Activated CD4-positive, alpha-beta T cell treated with anti-CD3 and anti-CD28 coated beads for 36 hours (primary cell): ENCODE data around the gene ZEB2. TPM values are rescaled to one million over a fixed set of nuclear protein-coding genes. Genes with fewer than 3 reads are reported as not detected.

ENCODE experiments used
- ATAC-seq: fragments of 200-7000 bp; cut with Tn5 transposase; one replicate; pipeline ENCODE4 v1.10.0; 2021; ENCODE audit warnings: mild to moderate bottlenecking, moderate library complexity
- CTCF ChIA-PET: fragments of 350-600 bp; sonication (Branson Sonifier 250); formaldehyde crosslinking; loops from one replicate; lab custom pipeline; 2021; ENCODE audit warnings: antibody characterized with exemption; lab: Charles Lee
- POLR2A ChIA-PET: fragments of 350-600 bp; sonication (Branson Sonifier 250); formaldehyde crosslinking; loops from one replicate; lab custom pipeline; 2021; ENCODE audit warnings: antibody characterized with exemption, inconsistent platforms; lab: Charles Lee
- DNase-seq: peaks from one replicate; pipeline ENCODE4 v3.0.0-alpha.2; 2020
- H3K27ac Mint-ChIP-seq: one replicate; pipeline ENCODE4 v1.8.0; 2021; ENCODE audit warnings: mixed read lengths
- H3K27me3 Mint-ChIP-seq: one replicate; pipeline ENCODE4 v1.8.0; 2021; ENCODE audit warnings: mixed read lengths
- H3K36me3 Mint-ChIP-seq: one replicate; pipeline ENCODE4 v1.8.0; 2021; ENCODE audit warnings: low read depth, mixed read lengths
- H3K4me1 Mint-ChIP-seq: one replicate; pipeline ENCODE4 v1.8.0; 2021; ENCODE audit warnings: mixed read lengths
- H3K4me3 Mint-ChIP-seq: one replicate; pipeline ENCODE4 v1.8.0; 2021; ENCODE audit warnings: mild to moderate bottlenecking, moderate library complexity, mixed read lengths
- H3K9me3 Mint-ChIP-seq: one replicate; pipeline ENCODE4 v1.8.0; 2021; ENCODE audit warnings: low read depth, mixed read lengths
- intact Hi-C, 2 experiments: fragments of 100-400 bp; cut with DNase I in 1 of 2; cut with micrococcal nuclease in 1 of 2; formaldehyde crosslinking; loops; one replicate each; pipeline versions ENCODE4 v1.14.2 to v1.15.1; 2022 to 2024; cut with DNase I, micrococcal nuclease
- total RNA-seq, 2 experiments: library from RNA; stranded (reverse); gene quantifications; one replicate each; pipeline ENCODE4 v1.2.3, GENCODE V29; 2021

ZEB2 gene
- total RNA-seq, 2 experiments from 2014 or later, result 7.0 to 7.5 TPM

- Mint-ChIP-seq H3K9me3 (no peaks in the 10 kb centered on the region), H3K27me3 (no peaks in the 10 kb centered on the region), H3K4me1 (peaks cover 4% of the 10 kb centered on the region), H3K27ac (no peak overlapping the region), H3K36me3 (no peaks in the 10 kb centered on the region), H3K4me3 (no peak overlapping the region)
- intact Hi-C loops, result no loop called here
- ChIA-PET POLR2A (no interaction called here), CTCF (interaction anchor here (1.3 kb wide), 1 partner anchor 9 kb away, joined by 3 read pairs; no protein-coding TSS in a partner anchor)
- ATAC-seq, result no peak
- DNase-seq, result no peak
Measured at GRCh38 chr2:144477281-144477956, 42.5 kb downstream of the ZEB2 start.

- Mint-ChIP-seq H3K27ac (no peak overlapping the region), H3K36me3 (no peaks in the 10 kb centered on the region), H3K4me1 (peaks cover 2% of the 10 kb centered on the region), H3K4me3 (no peak overlapping the region), H3K9me3 (no peaks in the 10 kb centered on the region), H3K27me3 (no peaks in the 10 kb centered on the region)
- CTCF ChIA-PET, result no interaction called here
- DNase-seq (no peak), ATAC-seq (no peak)
- intact Hi-C loops, result no loop called here
- POLR2A ChIA-PET, result no interaction called here
Measured at GRCh38 chr2:144476682-144477081, 43.2 kb downstream of the ZEB2 start.

- Mint-ChIP-seq H3K4me3 (no peak overlapping the region), H3K27me3 (no peaks in the 10 kb centered on the region), H3K4me1 (peaks cover 10% of the 10 kb centered on the region), H3K27ac (no peak overlapping the region), H3K9me3 (no peaks in the 10 kb centered on the region), H3K36me3 (no peaks in the 10 kb centered on the region)
- ATAC-seq (no peak), DNase-seq (no peak)
- ChIA-PET POLR2A (no interaction called here), CTCF (interaction anchor here (0.6 to 1.2 kb wide), 2 partner anchors 11 to 107 kb away, joined by 3 to 5 read pairs; no protein-coding TSS in a partner anchor)
- intact Hi-C loops, result no loop called here
Measured at GRCh38 chr2:144475569-144476275, 44.2 kb downstream of the ZEB2 start.

DNA sequence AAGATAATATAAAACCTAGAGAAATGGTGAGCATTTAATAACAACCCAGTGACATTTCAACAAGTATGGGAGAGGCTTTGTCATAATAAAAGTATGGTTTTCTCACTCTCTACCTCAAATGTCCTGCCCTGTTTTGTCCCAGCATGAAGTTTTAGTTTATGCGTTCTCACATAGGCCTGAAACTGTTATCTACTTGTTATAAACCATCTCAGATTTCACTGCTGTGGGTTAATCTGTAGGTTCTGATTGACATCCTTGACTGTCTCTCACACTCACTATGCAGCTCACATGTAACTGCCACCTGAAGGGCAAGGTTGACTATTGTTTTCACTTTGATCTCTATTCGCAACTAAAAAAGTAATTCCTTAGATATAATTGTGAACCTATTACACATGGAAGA, 44.9 kb downstream of the ZEB2 start:
- H3K36me3 Mint-ChIP-seq, result no peaks in the 10 kb centered on the region
- H3K4me1 Mint-ChIP-seq, result peaks cover 10% of the 10 kb centered on the region
- H3K9me3 Mint-ChIP-seq, result no peaks in the 10 kb centered on the region
- intact Hi-C loops, result no loop called here
- no peak overlapping the region for H3K4me3 Mint-ChIP-seq
- no peaks in the 10 kb centered on the region for H3K27me3 Mint-ChIP-seq
- ATAC-seq, result peak; percentile 45
- no peak for DNase-seq
- CTCF ChIA-PET, result interaction anchor here (1.2 kb wide), 1 partner anchor 12 kb away, joined by 5 read pairs; no protein-coding TSS in a partner anchor
- POLR2A ChIA-PET, result no interaction called here
- H3K27ac Mint-ChIP-seq, result no peak overlapping the region

DNA sequence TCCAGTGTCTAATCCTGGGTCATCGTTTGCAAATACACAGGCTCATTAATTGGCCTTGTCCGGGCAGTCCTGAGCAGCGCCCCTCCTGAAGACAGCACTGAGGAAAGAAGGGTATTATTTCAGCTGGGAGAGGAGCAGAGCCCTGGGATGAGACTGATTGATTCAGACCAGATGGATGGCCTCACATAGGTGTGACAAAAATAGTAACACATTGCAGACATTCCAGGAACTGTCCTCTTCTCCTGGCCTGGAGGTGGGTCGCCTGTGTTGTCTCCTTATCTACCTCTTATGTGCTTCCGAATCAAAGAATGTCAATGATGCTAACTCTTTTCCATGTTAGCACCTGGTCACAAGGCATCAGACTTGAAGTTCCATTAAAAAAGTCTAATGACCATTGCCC, 45.9 kb downstream of the ZEB2 start:
- H3K36me3 Mint-ChIP-seq, result no peaks in the 10 kb centered on the region
- DNase-seq (no peak), ATAC-seq (no peak)
- no peak overlapping the region for H3K27ac Mint-ChIP-seq
- CTCF ChIA-PET, result no interaction called here
- H3K4me1 Mint-ChIP-seq, result peaks cover 10% of the 10 kb centered on the region
- POLR2A ChIA-PET, result no interaction called here
- intact Hi-C loops, result no loop called here
- no peaks in the 10 kb centered on the region for H3K27me3 Mint-ChIP-seq
- no peaks in the 10 kb centered on the region for H3K9me3 Mint-ChIP-seq
- H3K4me3 Mint-ChIP-seq, result no peak overlapping the region

- peaks cover 10% of the 10 kb centered on the region for H3K4me1 Mint-ChIP-seq
- no peak overlapping the region for H3K27ac Mint-ChIP-seq
- CTCF ChIA-PET, result interaction anchor here (0.6 kb wide), 1 partner anchor 234 kb away, joined by 4 read pairs; no protein-coding TSS in a partner anchor
- H3K36me3 Mint-ChIP-seq, result no peaks in the 10 kb centered on the region
- intact Hi-C loops, result no loop called here
- DNase-seq (no peak), ATAC-seq (no peak)
- no peaks in the 10 kb centered on the region for H3K9me3 Mint-ChIP-seq
- POLR2A ChIA-PET, result no interaction called here
- no peak overlapping the region for H3K4me3 Mint-ChIP-seq
- H3K27me3 Mint-ChIP-seq, result peaks cover 2% of the 10 kb centered on the region
Measured at GRCh38 chr2:144472911-144473310, 47.0 kb downstream of the ZEB2 start.

- H3K27ac Mint-ChIP-seq, result no peak overlapping the region
Measured at GRCh38 chr2:144472046-144472412, 47.9 kb downstream of the ZEB2 start.

DNA sequence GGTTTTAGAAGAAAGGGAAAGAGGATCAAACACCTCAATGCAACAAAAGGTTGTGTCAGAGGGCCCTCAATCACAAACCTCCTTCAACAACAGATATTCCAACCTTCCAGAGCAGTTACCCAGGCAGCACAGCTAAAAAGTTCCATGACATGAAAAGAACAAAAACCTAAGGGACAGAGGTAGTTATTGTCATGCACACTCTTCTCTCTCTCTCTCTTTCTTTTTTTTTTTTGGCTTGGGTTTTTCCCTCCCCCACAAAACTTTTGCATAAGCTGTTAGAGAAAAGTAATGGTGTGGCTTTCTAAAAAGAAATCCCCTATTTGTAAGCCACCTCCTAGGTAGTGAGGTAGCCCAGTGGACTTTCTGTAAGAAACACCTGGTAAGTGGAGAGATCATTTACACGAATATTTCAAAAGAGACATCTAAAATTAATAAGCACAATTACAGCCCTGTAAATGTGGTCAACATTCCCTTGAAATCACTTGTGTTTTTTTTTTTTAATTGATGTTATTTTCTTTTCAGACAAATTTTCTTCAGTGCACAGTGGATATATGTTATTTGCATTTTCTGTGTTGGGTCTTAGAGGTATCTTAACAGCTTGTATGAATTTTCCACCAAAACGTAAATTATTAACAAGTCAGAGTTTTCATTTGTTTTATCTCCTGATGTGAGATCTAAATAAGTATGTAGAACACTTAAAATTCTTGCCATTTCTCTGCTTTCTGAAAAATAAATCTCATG, 48.4 kb downstream of the ZEB2 start:
- POLR2A ChIA-PET, result interaction anchor here (0.7 kb wide), 1 partner anchor 48 kb away, joined by 6 read pairs; no protein-coding TSS in a partner anchor
- ATAC-seq, result peak; percentile 69

More at GRCh38 chr2:144472046-144472412, 47.9 kb downstream of the ZEB2 start:
- intact Hi-C loops, result no loop called here
- Mint-ChIP-seq H3K27me3 (peaks cover 2% of the 10 kb centered on the region), H3K9me3 (no peaks in the 10 kb centered on the region), H3K4me3 (no peak overlapping the region), H3K36me3 (no peaks in the 10 kb centered on the region), H3K4me1 (peaks cover 12% of the 10 kb centered on the region)
- CTCF ChIA-PET, result no interaction called here
- POLR2A ChIA-PET, result no interaction called here
- no peak for DNase-seq
- ATAC-seq, result no peak

DNA sequence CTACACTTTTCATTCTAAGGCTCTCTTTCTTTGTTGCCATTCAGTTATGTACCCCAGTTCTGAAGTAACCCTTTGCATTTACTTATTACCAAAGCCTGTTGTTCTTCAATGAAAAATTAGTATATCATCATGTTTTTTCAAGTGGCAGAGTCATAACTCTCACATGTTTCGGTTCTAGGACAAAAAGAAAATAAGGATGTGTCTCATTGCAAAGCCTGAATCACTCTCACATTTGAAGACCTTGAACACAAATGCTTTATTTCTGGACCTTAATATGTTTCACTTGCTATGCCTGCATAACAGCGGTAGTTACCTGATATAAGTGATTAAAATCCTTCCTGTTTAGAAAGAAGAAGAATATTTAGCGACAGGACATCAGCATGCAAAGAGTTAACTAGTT, 49.1 kb downstream of the ZEB2 start:
- no peak overlapping the region for H3K27ac Mint-ChIP-seq
- H3K36me3 Mint-ChIP-seq, result no peaks in the 10 kb centered on the region
- peaks cover 12% of the 10 kb centered on the region for H3K4me1 Mint-ChIP-seq
- peaks cover 2% of the 10 kb centered on the region for H3K27me3 Mint-ChIP-seq
- ChIA-PET POLR2A (interaction anchor here (0.7 kb wide), 1 partner anchor 49 kb away, joined by 6 read pairs; no protein-coding TSS in a partner anchor), CTCF (interaction anchor here (0.5 to 0.8 kb wide), 3 partner anchors 40 to 1475 kb away, joined by 3 read pairs; no protein-coding TSS in a partner anchor)
- DNase-seq (no peak), ATAC-seq (peak; percentile 37)
- no peaks in the 10 kb centered on the region for H3K9me3 Mint-ChIP-seq
- no peak overlapping the region for H3K4me3 Mint-ChIP-seq
- intact Hi-C loops, result no loop called here

More for the DNA sequence above, 48.4 kb downstream of the ZEB2 start:
- H3K9me3 Mint-ChIP-seq, result no peaks in the 10 kb centered on the region
- H3K4me3 Mint-ChIP-seq, result no peak overlapping the region
- H3K27ac Mint-ChIP-seq, result peak overlapping the region; percentile 28
- H3K36me3 Mint-ChIP-seq, result no peaks in the 10 kb centered on the region
- peaks cover 2% of the 10 kb centered on the region for H3K27me3 Mint-ChIP-seq
- CTCF ChIA-PET, result interaction anchor here (0.8 kb wide), 1 partner anchor 41 kb away, joined by 3 read pairs; no protein-coding TSS in a partner anchor
- peaks cover 12% of the 10 kb centered on the region for H3K4me1 Mint-ChIP-seq
- DNase-seq, result no peak
- intact Hi-C loops, result no loop called here

DNA sequence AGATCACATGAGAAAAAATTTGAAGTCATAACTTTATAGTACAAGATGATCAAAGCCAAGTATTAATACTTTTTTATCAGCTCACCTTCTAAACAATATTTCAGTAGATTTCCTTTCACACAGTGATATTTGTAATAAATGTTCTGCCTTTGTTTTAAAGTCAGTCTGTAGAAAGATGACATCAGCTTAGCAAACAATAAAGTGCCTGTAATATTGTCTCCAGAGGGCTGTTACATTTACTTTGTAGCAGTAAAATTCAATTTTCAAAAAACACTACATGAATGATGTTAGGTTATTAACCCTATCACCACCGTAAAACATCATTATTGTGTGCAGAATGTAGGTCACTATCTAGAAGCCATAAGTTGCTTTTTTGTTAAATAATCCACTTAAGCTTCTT, 49.6 kb downstream of the ZEB2 start:
- DNase-seq (no peak), ATAC-seq (no peak)
- intact Hi-C loops, result no loop called here
- Mint-ChIP-seq H3K27me3 (peaks cover 2% of the 10 kb centered on the region), H3K9me3 (no peaks in the 10 kb centered on the region), H3K4me1 (peaks cover 12% of the 10 kb centered on the region), H3K4me3 (no peak overlapping the region), H3K36me3 (no peaks in the 10 kb centered on the region), H3K27ac (no peak overlapping the region)
- POLR2A ChIA-PET, result no interaction called here
- CTCF ChIA-PET, result interaction anchor here (0.5 to 0.7 kb wide), 2 partner anchors 199 to 1474 kb away, joined by 3 read pairs; no protein-coding TSS in a partner anchor

GRCh38 chr2:144469798-144470197, 50.1 kb downstream of the ZEB2 start:
- CTCF ChIA-PET, result no interaction called here
- Mint-ChIP-seq H3K27me3 (peaks cover 2% of the 10 kb centered on the region), H3K27ac (no peak overlapping the region), H3K36me3 (no peaks in the 10 kb centered on the region), H3K4me1 (peaks cover 10% of the 10 kb centered on the region), H3K4me3 (no peak overlapping the region), H3K9me3 (no peaks in the 10 kb centered on the region)
- POLR2A ChIA-PET, result no interaction called here
- intact Hi-C loops, result no loop called here
- ATAC-seq (no peak), DNase-seq (no peak)
